Kidney epithelial cell (primary cell): ENCODE measurements around the gene POLE. TPM values are rescaled to one million over a fixed set of nuclear protein-coding genes. Genes with fewer than 3 reads are reported as not detected.

Source experiments
- DNase-seq: peaks from one replicate; pipeline ENCODE4 v3.0.0-alpha.2; 2010; ENCODE audit warnings: low read depth
- H3K27me3 ChIP-seq: 2 replicates; pipeline ENCODE4 v1.6.0; 2011; ENCODE audit warnings: low read length; ENCODE audit not compliant: control insufficient read depth, insufficient read depth
- H3K36me3 ChIP-seq: 2 replicates; pipeline ENCODE4 v1.5.1; 2011; ENCODE audit warnings: low read length; ENCODE audit not compliant: control insufficient read depth, insufficient read depth
- H3K4me3 ChIP-seq: 2 replicates; pipeline ENCODE4 v1.5.1; 2011; ENCODE audit warnings: low read depth, mild to moderate bottlenecking, control low read depth, low read length
- CTCF ChIP-seq: IDR thresholded peaks from 2 replicates; pipeline ENCODE4 v1.5.1; 2011; ENCODE audit warnings: mild to moderate bottlenecking, moderate library complexity, low read length, control low read depth, inconsistent platforms; ENCODE audit not compliant: insufficient read depth, poor library complexity, severe bottlenecking
- total RNA-seq: library from RNA; depleted of rRNA; stranded (reverse); fragments of >200 nt; gene quantifications from 2 replicates; pipeline ENCODE4 v1.2.3, GENCODE V29; 2015

The POLE gene
- total RNA-seq, 1 donor from 2014 or later, result 15.1 TPM

DNA sequence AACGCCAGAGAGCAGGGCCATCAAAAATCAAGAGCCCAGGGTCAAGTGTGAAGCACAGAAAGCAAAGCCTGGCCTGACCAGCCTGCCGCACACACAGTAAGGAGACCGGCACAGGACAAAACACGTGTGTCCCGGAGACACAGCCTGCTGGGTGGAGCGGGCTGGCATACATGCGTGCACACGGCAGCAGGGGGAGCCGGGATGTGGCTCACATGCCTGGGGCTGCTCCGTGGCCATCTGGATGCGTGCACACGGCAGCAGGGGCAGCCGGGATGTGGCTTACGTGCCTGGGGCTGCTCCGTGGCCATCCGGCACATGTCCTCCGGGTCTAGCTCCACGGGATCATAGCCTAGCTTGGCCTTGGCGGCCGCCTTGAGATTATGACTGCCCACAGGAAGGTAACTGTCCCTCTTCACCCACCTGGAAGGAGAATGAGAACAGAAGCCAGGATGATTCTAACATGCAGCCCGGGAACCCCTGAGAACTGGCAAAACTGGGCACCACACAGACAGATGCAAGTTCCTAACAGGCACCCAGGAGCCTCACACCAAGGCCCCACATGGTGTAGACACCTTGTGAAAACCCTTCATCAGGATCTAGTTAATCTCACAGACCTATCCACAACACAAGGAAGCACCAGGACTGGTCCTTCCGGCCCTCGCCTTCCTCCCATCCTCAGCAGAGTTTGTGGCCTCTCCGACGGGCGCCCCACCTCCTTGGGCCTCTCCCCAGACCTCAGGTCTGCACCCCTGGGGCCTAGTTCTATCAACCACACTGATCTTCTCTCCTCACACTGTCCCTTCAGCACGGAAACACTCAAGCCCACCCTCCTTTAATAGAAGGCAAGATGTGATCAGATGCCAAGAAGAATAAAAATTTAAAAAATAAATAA lies 13.6 kb downstream of the POLE start:
- Histone ChIP-seq H3K4me3 (no peak overlapping the region), H3K27me3 (no peaks in the 10 kb centered on the region), H3K36me3 (peaks cover 2% of the 10 kb centered on the region)
- no peak for TF ChIP-seq CTCF
- no peak for DNase-seq

- Histone ChIP-seq H3K4me3 (no peak overlapping the region), H3K36me3 (peaks cover 2% of the 10 kb centered on the region), H3K27me3 (no peaks in the 10 kb centered on the region)
- no peak for TF ChIP-seq CTCF
- no peak for DNase-seq
Measured at GRCh38 chr12:132672678-132673077, 14.5 kb downstream of the POLE start.

GRCh38 chr12:132672116-132672515 lies 15.0 kb downstream of the POLE start:
- TF ChIP-seq CTCF, result no peak
- Histone ChIP-seq H3K36me3 (peaks cover 2% of the 10 kb centered on the region), H3K4me3 (no peak overlapping the region), H3K27me3 (no peaks in the 10 kb centered on the region)
- DNase-seq, result no peak

DNA sequence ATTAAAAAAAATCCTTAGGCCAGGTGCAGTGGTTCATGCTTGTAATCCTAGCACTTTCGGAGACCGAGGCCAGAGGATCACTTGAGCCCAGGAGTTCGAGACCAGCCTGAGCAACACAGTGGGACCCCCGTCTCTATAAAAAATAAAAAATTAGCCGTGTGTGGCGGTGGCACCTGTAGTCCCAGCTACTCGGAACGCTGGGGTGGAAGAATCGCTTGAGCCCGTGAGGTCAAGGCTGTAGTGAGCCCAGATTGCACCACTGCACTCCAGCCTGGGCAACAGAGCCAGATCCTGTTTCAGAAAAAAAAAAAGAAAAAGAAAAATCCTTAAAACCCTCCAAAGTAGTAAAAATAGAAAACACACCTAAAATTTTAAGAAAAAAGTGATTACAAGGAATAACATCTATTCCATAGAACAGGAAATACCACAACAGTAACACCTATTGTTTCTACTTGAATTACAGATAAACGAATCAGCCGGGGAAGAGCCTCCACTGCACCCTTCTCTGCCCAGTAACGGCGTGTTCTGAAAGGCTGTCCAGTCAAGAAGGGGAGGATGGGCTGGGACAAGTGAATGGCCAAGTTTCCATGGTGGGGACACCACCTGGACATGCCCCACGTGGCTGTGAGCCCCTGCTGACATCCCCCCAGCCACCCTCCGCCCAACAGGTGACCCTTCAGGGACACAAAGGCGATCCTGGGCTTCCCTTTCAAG lies 17.8 kb downstream of the POLE start:
- no peak overlapping the region for H3K4me3 ChIP-seq
- no peak for TF ChIP-seq CTCF
- H3K27me3 ChIP-seq, result no peaks in the 10 kb centered on the region
- DNase-seq, result no peak
- H3K36me3 ChIP-seq, result peaks cover 2% of the 10 kb centered on the region

DNA sequence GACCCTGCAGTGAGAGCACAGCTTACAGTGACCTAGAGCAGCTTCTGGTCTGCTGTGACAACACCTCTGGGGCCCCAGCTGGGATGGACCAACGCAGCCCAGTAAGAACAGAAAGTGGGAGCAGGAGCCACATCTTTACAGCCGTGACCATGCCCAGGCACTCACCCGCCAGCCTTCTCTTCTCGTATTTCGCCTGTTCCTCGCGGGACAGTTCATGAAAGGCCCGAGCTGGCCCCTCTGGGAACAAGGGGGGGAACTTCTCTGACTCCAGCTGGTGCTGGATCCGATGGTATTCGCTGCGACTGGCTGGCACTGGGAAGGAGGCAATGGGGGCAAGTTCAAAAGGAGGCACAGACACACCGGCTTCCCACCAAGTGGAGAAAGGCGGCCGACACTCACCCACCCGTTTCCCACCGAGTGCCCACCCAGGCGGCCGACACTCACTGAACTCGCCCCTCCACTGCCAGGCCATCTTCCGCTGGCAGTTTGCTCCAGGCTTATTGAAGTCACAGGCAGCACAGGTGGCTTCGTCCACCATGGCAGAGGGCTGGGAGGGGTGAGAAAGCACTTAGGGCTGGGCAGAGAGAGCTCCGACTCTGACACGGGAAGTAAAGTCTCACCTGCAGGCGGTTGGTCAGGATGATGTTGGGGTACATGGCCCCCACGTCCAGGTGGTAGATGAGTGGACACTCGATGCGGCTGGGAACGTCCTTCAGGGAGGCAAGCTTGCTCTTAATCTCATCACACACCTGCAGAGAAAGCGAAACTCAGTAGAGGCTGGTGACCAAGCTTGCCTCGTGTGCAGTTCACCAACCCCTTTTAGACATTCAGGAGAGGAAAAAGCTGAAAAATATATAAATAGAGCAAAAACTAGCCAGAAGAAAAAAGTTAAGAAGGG lies 18.7 kb downstream of the POLE start:
- H3K27me3 ChIP-seq, result no peaks in the 10 kb centered on the region
- TF ChIP-seq CTCF, result no peak
- DNase-seq, result no peak
- peaks cover 2% of the 10 kb centered on the region for H3K36me3 ChIP-seq
- H3K4me3 ChIP-seq, result no peak overlapping the region
